T-cell (primary cell): ENCODE data around the gene RSPH1. TPM values are rescaled to one million over a fixed set of nuclear protein-coding genes. Genes with fewer than 3 reads are reported as not detected.

Source experiments
- ATAC-seq, 4 experiments: fragments of 200-7000 bp in 3 of 4; fragments of 150-1000 bp in 1 of 4; cut with Tn5 transposase; replicated peaks in 1 of 4; 1 replicate in 3 of 4; 2 replicates in 1 of 4; pipeline ENCODE4 v1.10.0; 2021; ENCODE audit warnings: moderate library complexity in 3 of 4, mild to moderate bottlenecking in 2 of 4, moderate number of reproducible peaks in 1 of 4
- CTCF ChIA-PET, 2 donors: fragments of 300-600 bp; sonication (Branson Sonifier 250); formaldehyde crosslinking; loops; one replicate each; lab custom pipeline; 2022; ENCODE audit warnings: antibody characterized with exemption in 2 of 2; lab: Charles Lee
- POLR2A ChIA-PET, 2 donors: fragments of 300-600 bp; sonication (Branson Sonifier 250); formaldehyde crosslinking; loops; one replicate each; lab custom pipeline; 2022; ENCODE audit warnings: antibody characterized with exemption in 2 of 2; lab: Charles Lee
- DNase-seq, 35 experiments: peaks; one replicate each; pipeline versions ENCODE4 v3.0.0 to v3.0.0-alpha.2; 2013 to 2023
- H3K27ac ChIP-seq: one replicate; pipeline ENCODE4 v1.5.1; 2013; ENCODE audit warnings: low read length
- H3K27me3 ChIP-seq, 2 experiments: replicated peaks in 1 of 2; 1 replicate in 1 of 2; 2 replicates in 1 of 2; pipeline versions ENCODE4 v1.6.1 to v1.7.0; 2013; ENCODE audit warnings: low read length in 1 of 2, mixed read lengths in 1 of 2; ENCODE audit not compliant: control insufficient read depth in 2 of 2, insufficient read depth in 2 of 2; ENCODE audit errors: extremely low read depth in 1 of 2
- H3K36me3 ChIP-seq, 2 donors: 1 replicate in 1 of 2; 2 replicates in 1 of 2; pipeline versions ENCODE4 v1.6.1 to v1.7.0; 2013; ENCODE audit warnings: low read length in 1 of 2; ENCODE audit not compliant: control insufficient read depth in 2 of 2, insufficient read depth in 1 of 2; ENCODE audit errors: extremely low read depth in 1 of 2
- H3K4me1 ChIP-seq, 2 experiments: 1 replicate in 1 of 2; 2 replicates in 1 of 2; pipeline versions ENCODE4 v1.6.1 to v1.7.0; 2013; ENCODE audit warnings: low read length in 2 of 2, mixed read lengths in 1 of 2; ENCODE audit not compliant: insufficient read depth in 2 of 2, control insufficient read depth in 1 of 2; ENCODE audit errors: extremely low read depth in 1 of 2
- H3K4me3 ChIP-seq, 2 donors: 1 replicate in 1 of 2; 2 replicates in 1 of 2; pipeline versions ENCODE4 v1.5.1 to v1.7.0; 2013; ENCODE audit warnings: mild to moderate bottlenecking in 2 of 2, low read length in 1 of 2, moderate library complexity in 1 of 2; ENCODE audit not compliant: control insufficient read depth in 1 of 2; ENCODE audit errors: extremely low read depth in 1 of 2
- H3K9me3 ChIP-seq: 2 replicates; pipeline ENCODE4 v1.7.0; 2013
- H3K27ac Mint-ChIP-seq, 2 donors: one replicate each; pipeline ENCODE4 v1.8.0; 2020 to 2021; ENCODE audit warnings: mild to moderate bottlenecking in 2 of 2, mixed read lengths in 2 of 2
- H3K27me3 Mint-ChIP-seq, 2 donors: one replicate each; pipeline ENCODE4 v1.8.0; 2021 to 2022; ENCODE audit warnings: mixed read lengths in 2 of 2
- H3K36me3 Mint-ChIP-seq: one replicate; pipeline ENCODE4 v1.8.0; 2021; ENCODE audit warnings: mixed read lengths
- H3K4me1 Mint-ChIP-seq, 3 donors: one replicate each; pipeline ENCODE4 v1.8.0; 2020 to 2022; ENCODE audit warnings: mixed read lengths in 3 of 3, mild to moderate bottlenecking in 1 of 3
- H3K4me3 Mint-ChIP-seq, 3 donors: one replicate each; pipeline ENCODE4 v1.8.0; 2020 to 2022; ENCODE audit warnings: mild to moderate bottlenecking in 3 of 3, mixed read lengths in 3 of 3, moderate library complexity in 3 of 3
- H3K9me3 Mint-ChIP-seq, 3 donors: one replicate each; pipeline ENCODE4 v1.8.0; 2020 to 2022; ENCODE audit warnings: mixed read lengths in 3 of 3
- WGBS: methylation state at CpG from one replicate; pipeline ENCODE4 v1.1.5; 2013; ENCODE audit warnings: missing lambda C conversion rate; ENCODE audit not compliant: insufficient coverage; 5-methylcytosine and 5-hydroxymethylcytosine counted together
- total RNA-seq, 35 experiments: library from RNA in 6 of 35; stranded (reverse) in 6 of 35; fragments of 120-200 nt in 1 of 35; gene quantifications; one replicate each; pipeline versions ENCODE4 v1.2.1 to v1.2.4 and lab custom pipeline; 2013 to 2026

Gene RSPH1
- total RNA-seq, 5 donors from 2014 or later (not counting 1 experiment from before 2014, with no cell fraction given): 0.12 to 0.20 TPM; not detected in 3

- peak within 1 kb of the TSS; percentile 76 to 87 for H3K27ac Mint-ChIP-seq
- H3K4me3 Mint-ChIP-seq: peak within 1 kb of the TSS; percentile 86 to 91 (median 87)
- ChIA-PET CTCF (interaction anchor here in 1 of 2 donors (0.6 kb wide), 2 partner anchors 46 to 87 kb away, joined by 3 to 4 read pairs; no protein-coding TSS in a partner anchor), POLR2A (interaction anchor here in 1 of 2 donors (0.7 to 1.0 kb wide), 2 partner anchors 14 to 585 kb away, joined by 7 to 8 read pairs; no protein-coding TSS in a partner anchor)
- 14% methylated on average over 87 of the region's 88 CpGs for WGBS
- peak; percentile 76 to 86 (median 81) for ATAC-seq
- H3K9me3 Mint-ChIP-seq: no peaks in the 10 kb centered on the region
- H3K36me3 ChIP-seq: peaks cover 4 to 5% of the 10 kb centered on the region in 2 donors
- H3K4me1 Mint-ChIP-seq: peaks cover 30 to 43% (median 40%) of the 10 kb centered on the region in 3 donors
- no peaks in the 10 kb centered on the region for H3K9me3 ChIP-seq
- H3K4me3 ChIP-seq: peak within 1 kb of the TSS; percentile 81 to 87
- no peaks in the 10 kb centered on the region for H3K27me3 Mint-ChIP-seq
- H3K27ac ChIP-seq: peak within 1 kb of the TSS; percentile 63
- peaks cover 3 to 21% of the 10 kb centered on the region in 2 experiments for H3K4me1 ChIP-seq
- DNase-seq: peak in 19 of 35 experiments; percentile 17 to 66 (median 32)
- no peaks in the 10 kb centered on the region for H3K27me3 ChIP-seq
- H3K36me3 Mint-ChIP-seq: peaks cover 18% of the 10 kb centered on the region
Observed at GRCh38 chr21:42513151-42513984, 17.3 kb upstream of the RSPH1 start, which contains the start of gene SLC37A1. SLC37A1 (plus strand) TSS chr21:42513852; CDS start chr21:42518455, 4,603 bp downstream.

DNA sequence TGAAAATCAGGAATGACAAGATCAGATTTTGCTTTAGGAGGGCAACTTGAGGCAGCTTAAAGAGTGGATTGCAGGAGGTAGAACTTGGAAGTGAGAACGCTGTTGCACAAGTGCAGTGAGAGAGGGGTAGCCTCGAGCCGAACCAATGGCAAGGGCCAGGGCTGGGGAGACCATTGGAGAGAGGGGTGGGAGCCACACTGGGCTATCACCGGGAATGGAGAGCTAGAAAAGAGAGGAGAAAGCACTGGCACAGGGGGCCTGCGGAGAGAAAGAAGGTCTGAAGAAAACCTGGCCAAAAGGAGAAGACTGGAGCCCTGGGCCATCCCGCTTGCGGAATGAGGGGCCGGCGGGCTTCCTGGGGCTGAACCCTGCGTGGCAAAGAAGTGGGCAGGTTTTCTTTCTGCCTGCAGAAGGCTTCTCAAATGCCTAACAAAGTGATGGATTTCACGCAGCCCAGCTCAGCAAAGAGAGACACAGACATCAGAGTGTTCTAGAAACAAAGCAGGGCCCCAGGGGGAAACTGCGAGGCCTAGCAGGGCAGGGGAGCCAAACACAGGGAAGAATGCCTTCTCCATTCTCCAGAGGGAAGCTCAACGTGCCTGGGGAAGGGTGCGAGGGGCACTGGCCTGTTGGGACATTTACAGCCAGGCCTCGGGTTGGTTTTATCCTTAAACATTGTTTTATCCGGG lies 16.5 kb upstream of the RSPH1 start:
- Histone ChIP-seq H3K9me3 (no peaks in the 10 kb centered on the region), H3K36me3 (peaks cover 0 to 4% of the 10 kb centered on the region in 2 donors), H3K27me3 (no peaks in the 10 kb centered on the region), H3K27ac (no peak overlapping the region), H3K4me1 (peaks cover 3 to 21% of the 10 kb centered on the region in 2 experiments), H3K4me3 (no peak overlapping the region)
- ChIA-PET POLR2A (no interaction called here), CTCF (interaction anchor here in 1 of 2 donors (1.9 kb wide), 1 partner anchor 15 kb away, joined by 4 read pairs; no protein-coding TSS in a partner anchor)
- H3K27ac Mint-ChIP-seq: peak overlapping the region; percentile 4 to 87
- peak overlapping the region; percentile 81 to 86 (median 86) for H3K4me3 Mint-ChIP-seq
- no peaks in the 10 kb centered on the region for H3K9me3 Mint-ChIP-seq
- H3K27me3 Mint-ChIP-seq: no peaks in the 10 kb centered on the region
- H3K36me3 Mint-ChIP-seq: peaks cover 9% of the 10 kb centered on the region
- peaks cover 30 to 36% (median 33%) of the 10 kb centered on the region in 3 donors for H3K4me1 Mint-ChIP-seq
- WGBS: 97% methylated on average over 16 of the region's 16 CpGs
- no peak for ATAC-seq
- DNase-seq: no peak

DNA sequence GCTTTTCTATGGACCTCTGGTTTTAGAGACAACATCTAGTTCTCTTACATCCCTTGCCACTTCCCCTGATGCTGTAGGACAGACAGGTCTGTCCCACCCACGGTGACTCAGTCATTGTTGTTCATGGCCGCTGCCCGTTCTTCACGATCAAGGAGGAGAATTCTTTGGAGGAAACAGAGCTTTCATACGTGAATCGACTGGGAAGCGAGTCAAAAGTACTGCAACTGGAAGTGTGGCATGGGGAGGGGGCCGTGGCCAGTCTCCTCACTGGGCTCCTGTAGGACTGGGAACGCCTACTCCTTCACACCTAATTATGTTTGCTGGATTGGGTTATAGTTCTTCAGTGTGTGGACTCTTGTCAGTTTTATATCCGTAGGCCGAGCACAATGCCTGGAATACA lies 13.2 kb upstream of the RSPH1 start:
- Mint-ChIP-seq H3K4me1 (peaks cover 4 to 12% (median 5%) of the 10 kb centered on the region in 3 donors), H3K27me3 (no peaks in the 10 kb centered on the region), H3K9me3 (no peaks in the 10 kb centered on the region), H3K36me3 (no peaks in the 10 kb centered on the region), H3K4me3 (no peak overlapping the region), H3K27ac (no peak overlapping the region)
- POLR2A ChIA-PET: no interaction called here
- Histone ChIP-seq H3K4me1 (peaks cover 0 to 6% of the 10 kb centered on the region in 2 experiments), H3K27ac (no peak overlapping the region), H3K4me3 (no peak overlapping the region), H3K9me3 (no peaks in the 10 kb centered on the region), H3K36me3 (no peaks in the 10 kb centered on the region), H3K27me3 (no peaks in the 10 kb centered on the region)
- DNase-seq (no peak), ATAC-seq (no peak)
- CTCF ChIA-PET: no interaction called here
- WGBS: 92% methylated on average over 4 of the region's 11 CpGs

DNA sequence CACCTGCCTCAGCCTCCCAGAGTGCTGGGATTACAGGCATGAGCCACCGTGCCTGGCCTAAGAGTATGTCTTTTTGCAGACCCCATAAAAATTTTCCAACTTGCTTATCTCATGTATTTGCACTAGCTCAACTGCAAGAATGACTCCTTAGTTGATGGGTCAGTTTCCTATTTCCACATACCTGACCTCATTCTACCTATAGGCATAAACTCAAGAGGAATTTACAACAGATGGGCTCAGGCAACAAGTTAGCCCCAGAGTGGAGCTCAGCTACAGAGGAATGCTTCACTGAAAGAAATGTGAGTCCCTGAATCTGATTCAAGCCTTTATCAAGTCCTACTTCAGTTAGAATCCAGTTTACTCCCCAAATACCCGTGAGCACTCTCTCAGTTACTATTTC lies 12.3 kb upstream of the RSPH1 start:
- DNase-seq (no peak), ATAC-seq (no peak)
- Histone ChIP-seq H3K36me3 (no peaks in the 10 kb centered on the region), H3K27me3 (no peaks in the 10 kb centered on the region), H3K4me1 (peaks cover 6 to 11% of the 10 kb centered on the region in 2 experiments), H3K27ac (no peak overlapping the region), H3K9me3 (no peaks in the 10 kb centered on the region), H3K4me3 (no peak overlapping the region)
- Mint-ChIP-seq H3K27ac (no peak overlapping the region), H3K4me1 (peaks cover 8 to 21% (median 13%) of the 10 kb centered on the region in 3 donors), H3K4me3 (no peak overlapping the region), H3K27me3 (no peaks in the 10 kb centered on the region), H3K36me3 (no peaks in the 10 kb centered on the region), H3K9me3 (no peaks in the 10 kb centered on the region)
- WGBS: no CpG with 5 or more reads among the region's 2 CpGs
- ChIA-PET POLR2A (no interaction called here), CTCF (no interaction called here)

GRCh38 chr21:42507418-42507817 lies 11.4 kb upstream of the RSPH1 start:
- Mint-ChIP-seq H3K36me3 (no peaks in the 10 kb centered on the region), H3K4me3 (no peak overlapping the region), H3K27ac (no peak overlapping the region), H3K27me3 (no peaks in the 10 kb centered on the region), H3K4me1 (peaks cover 4 to 18% (median 8%) of the 10 kb centered on the region in 3 donors), H3K9me3 (no peaks in the 10 kb centered on the region)
- no peaks in the 10 kb centered on the region for H3K36me3 ChIP-seq
- H3K27me3 ChIP-seq: no peaks in the 10 kb centered on the region
- DNase-seq (no peak), ATAC-seq (no peak)
- 76% methylated on average over 2 of the region's 4 CpGs for WGBS
- H3K4me3 ChIP-seq: no peak overlapping the region
- ChIA-PET POLR2A (interaction anchor here in 1 of 2 donors (0.6 kb wide), 1 partner anchor 37 kb away, joined by 4 read pairs; no protein-coding TSS in a partner anchor), CTCF (no interaction called here)
- H3K4me1 ChIP-seq: peaks cover 5 to 6% of the 10 kb centered on the region in 2 experiments
- H3K9me3 ChIP-seq: no peaks in the 10 kb centered on the region
- H3K27ac ChIP-seq: no peak overlapping the region
